ENCODE measurements around the gene IRAK2.

DNA sequence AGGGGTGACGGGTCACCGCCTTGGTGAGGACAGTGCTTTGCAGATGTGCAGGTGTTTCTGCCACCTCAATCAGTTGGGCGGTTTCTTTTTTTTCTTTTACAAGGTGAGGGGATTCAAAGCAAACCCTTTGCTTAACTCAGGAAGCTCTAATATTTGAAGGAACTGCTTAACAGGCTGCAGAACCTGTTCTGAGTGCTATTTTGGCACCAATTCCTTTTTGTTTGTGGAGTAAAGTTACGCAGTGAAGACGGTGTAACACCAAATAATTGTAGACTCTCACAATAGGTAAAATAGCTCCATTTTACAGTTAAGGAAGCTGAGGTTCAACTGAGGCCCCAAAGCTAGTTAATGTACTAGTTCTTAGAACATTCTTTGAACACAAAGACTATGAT lies 121.4 kb downstream of the IRAK2 start:
- TF ChIP-seq POLR2A (IDR thresholded peaks at IDR 0.05) (no peak), POLR2AphosphoS5 (IDR thresholded peaks at IDR 0.05) (no peak), EP300 (IDR thresholded peaks at IDR 0.05) (no peak)
- TF ChIP-seq, protein P1, sequence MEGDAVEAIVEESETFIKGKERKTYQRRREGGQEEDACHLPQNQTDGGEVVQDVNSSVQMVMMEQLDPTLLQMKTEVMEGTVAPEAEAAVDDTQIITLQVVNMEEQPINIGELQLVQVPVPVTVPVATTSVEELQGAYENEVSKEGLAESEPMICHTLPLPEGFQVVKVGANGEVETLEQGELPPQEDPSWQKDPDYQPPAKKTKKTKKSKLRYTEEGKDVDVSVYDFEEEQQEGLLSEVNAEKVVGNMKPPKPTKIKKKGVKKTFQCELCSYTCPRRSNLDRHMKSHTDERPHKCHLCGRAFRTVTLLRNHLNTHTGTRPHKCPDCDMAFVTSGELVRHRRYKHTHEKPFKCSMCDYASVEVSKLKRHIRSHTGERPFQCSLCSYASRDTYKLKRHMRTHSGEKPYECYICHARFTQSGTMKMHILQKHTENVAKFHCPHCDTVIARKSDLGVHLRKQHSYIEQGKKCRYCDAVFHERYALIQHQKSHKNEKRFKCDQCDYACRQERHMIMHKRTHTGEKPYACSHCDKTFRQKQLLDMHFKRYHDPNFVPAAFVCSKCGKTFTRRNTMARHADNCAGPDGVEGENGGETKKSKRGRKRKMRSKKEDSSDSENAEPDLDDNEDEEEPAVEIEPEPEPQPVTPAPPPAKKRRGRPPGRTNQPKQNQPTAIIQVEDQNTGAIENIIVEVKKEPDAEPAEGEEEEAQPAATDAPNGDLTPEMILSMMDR (IDR thresholded peaks at IDR 0.05): no peak

Data from suprapubic skin (tissue), 4 donors.